HG03342 (cell line): ENCODE data around the gene PHLDB1.
"Not testable (repeated sequence)": the region's sequence is repeated elsewhere in the genome, so short reads cannot be mapped to it uniquely, and the experiment has no call there.

ENCODE experiments used
- ATAC-seq: cut with Tn5 transposase; IDR thresholded peaks from one replicate; pipeline ENCODE4 v1.9.1; 2021; ENCODE audit warnings: mild to moderate bottlenecking, moderate library complexity; ENCODE audit not compliant: unreplicated experiment

The PHLDB1 gene

DNA sequence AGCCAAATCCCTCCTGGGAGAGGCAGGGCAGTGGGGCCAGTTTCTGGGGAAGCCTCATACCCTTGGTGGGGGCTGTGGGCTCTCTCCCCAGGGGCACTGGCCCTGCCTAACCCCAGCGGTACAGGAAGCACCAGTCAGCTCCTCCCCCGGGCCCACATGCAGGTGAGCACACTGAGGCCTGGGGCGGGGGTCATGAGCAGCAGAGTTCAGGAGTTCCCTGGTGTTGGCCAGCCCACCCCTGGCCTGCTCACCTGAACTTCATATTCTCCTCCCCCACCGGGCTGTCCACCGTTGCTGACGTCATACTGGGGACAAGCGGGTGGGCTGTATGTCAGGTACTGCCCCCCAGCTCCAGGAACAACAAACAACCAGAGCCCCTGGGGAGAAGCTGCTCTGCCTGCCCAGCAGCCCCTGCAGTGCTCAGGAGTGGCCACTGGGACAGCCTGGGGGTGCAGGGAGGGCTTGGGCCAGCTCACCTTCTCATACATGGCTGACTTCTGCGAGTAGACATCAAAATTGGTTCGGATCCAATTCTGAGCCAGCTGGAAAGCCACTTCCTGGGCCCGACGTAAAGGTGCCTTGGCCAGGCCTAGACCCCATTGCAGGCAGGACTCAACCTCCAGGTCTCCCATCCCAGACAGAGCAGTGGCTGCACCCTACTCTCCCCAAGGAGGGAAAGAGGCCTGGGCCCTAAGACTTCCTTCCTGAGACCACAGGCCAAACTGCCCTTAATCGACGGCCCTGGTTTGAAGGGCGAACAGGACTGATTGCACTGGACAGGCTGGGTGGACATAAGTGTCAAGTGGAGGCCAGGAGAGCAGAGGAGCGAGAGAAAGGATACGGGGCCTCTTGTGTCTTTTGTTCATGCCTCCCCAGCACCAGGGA is 51.3 kb downstream of the PHLDB1 start:
- ATAC-seq: no peak

- ATAC-seq: peak; percentile 88
Measured at GRCh38 chr11:118659314-118659952, 52.0 kb downstream of the PHLDB1 start.

DNA sequence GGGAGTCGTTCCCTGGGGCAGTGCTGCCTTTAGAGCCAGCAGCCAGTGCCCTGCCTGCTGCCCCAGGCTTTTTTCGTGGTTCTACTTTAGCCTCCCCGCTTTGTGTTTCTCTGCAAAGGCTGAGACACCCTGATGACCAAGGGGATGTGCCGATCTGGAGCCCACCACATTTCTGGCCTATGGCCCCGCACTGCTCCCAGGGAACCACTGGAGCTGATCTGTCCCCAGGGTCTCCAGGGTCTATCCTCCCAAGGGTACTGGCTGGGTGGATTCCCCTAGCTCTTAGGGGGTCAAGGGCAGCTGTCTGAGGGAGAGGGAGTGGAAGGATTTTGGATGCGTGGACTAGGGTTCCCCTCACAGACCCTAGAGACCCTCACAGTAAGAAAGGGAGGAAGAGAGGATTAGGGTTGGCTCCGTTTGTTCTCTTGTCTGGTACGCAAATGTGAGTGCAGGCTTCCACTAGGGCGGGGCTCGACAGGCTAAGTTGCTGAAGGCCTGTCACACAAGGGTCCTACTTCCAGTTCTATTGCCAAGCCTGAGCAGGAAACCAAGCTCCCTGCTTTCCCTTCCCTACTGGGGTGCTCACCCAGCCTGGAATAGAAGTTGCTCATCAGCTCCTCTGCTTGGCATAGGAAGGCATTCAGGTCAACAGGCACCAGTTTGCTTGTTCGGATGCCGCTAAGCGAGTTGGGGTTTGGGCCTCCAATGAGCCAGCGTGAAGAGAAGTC is 52.7 kb downstream of the PHLDB1 start:
- ATAC-seq: no peak

DNA sequence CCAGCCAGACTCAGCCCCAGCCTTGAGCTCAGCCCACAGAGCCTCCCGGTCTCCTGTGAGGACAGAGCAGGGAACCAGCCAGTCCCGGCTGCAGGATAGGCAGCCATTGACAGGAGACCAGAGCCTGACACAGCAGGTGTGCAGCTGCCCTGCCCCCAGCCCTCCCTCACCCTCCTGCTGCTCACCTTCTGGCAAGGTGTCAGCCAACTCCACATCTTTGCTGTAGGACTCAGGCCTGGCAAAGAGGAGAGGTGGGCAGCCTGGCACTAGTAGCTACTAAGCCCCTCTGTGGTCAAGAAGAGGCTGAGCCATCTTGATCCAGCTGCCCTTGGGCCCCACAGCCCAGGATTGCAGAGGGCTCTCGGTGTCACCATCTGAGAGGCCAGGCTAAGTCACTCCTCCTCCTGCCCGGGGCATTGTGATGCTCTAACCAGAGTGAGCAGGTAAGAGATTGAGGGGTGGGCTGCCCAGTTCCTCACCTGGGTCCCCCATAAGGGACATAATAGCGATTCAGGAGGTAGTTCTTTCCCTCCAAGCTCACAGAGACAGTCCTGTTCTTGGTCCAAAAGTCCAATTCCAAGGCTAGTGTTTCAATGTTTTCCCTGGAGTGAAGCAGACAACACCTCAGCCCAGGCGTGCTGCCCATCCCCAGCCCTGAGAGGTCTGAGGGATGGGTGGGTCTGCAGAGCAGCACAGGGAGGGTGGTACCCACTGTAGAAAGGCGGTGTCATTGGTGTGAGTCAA is 53.4 kb downstream of the PHLDB1 start:
- ATAC-seq: no peak

- no peak for ATAC-seq
Measured at GRCh38 chr11:118661425-118662301, 54.2 kb downstream of the PHLDB1 start.

GRCh38 chr11:118662401-118663271 is 55.2 kb downstream of the PHLDB1 start:
- ATAC-seq: no peak

GRCh38 chr11:118663381-118663780 is 56.0 kb downstream of the PHLDB1 start:
- ATAC-seq: no peak

DNA sequence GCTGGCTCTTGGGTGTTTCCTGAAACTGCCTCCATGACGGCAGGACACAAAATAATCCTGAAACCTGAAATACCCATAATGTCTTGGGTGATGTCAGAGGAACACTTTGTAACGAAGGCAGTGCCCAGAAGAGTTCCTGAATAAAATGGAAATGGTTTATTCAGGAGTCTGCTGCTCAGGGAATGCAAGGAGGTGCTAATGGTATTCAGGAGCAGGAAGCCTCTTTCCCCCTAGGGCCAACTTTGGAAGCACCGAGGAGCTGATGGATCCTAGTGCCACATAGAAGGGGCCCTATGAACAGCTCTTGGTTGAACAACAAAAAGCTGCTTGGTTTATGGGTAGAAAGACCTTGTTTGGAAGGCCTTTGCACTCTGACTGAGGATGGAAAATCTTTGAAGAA is 56.5 kb downstream of the PHLDB1 start:
- no peak for ATAC-seq

DNA sequence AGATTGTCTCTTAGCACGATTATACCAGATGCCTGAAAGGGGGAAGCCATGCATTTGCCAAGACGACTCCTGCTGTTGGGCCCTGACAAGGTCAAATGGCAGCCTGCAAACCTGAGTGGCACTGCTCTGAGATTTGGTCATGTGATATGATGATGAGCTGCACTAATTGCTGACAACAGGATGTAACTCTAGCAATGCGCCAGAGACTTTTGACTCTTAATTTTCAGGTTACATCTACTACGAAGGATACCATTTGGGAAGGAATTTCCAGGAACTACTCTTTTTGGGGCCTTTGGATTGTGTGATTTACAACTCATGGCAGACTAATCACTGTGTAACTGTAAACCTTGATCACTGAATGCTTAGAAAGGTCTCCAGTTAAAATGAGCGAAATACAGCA is 59.0 kb downstream of the PHLDB1 start:
- ATAC-seq: no peak

DNA sequence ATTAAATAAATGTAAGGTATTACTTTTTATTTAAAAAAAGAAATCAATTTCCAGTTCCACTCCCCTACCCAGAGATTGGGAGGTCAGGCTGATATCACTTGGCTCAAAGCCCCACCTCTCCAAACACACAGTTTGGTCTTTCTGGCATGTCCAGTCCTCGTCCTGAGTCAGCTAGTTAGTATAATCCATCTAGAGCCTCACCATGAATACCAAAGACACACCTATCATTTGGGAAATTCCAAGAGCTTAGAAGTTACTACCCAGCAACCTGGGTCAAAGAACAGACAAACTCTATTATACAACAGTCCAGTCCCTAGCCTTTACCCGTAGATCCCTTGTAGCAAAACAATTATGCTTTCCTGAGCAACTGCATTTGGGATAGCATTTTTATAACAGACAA is 62.6 kb downstream of the PHLDB1 start:
- no peak for ATAC-seq

DNA sequence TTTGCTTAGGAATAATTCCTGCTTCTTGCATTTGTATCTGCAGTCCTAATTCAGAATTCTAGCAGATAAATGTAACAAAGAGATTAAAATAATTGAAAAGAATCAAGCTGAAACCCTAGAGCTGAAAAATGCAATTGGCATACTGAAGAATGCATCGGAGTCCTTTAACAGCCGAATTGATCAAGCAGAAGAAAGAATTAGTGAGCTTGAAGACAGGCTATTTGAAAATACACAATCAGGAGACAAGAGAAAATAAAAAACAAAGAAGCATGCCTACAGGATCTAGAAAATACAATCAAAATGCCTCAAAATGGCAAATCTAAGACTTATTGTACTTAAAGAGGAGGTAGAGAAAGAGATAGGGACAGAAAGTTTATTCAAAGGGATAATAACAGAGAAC is 63.8 kb downstream of the PHLDB1 start:
- ATAC-seq: no peak

- ATAC-seq: no peak
Measured at GRCh38 chr11:118672846-118673245, 65.4 kb downstream of the PHLDB1 start.

- ATAC-seq: no peak
Measured at GRCh38 chr11:118673361-118674081, 66.1 kb downstream of the PHLDB1 start.

DNA sequence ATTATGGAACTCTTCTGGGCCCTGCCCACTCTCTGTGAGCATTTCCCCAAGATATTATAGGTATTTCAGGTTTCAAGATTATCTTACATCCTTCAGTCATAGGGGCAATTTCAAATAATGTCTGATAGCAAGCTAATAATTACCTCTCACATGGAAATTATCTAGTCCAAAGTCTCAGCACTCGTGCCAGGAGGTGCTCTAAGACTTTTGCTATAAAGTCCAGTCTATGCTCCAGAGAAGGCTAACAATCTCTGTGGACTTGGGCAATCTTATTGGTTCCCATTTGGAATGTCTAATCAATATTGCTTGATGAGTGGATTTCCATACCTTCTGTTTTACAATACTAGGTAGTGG is 66.6 kb downstream of the PHLDB1 start:
- no peak for ATAC-seq

- ATAC-seq: no peak
Measured at GRCh38 chr11:118677977-118678376, 70.6 kb downstream of the PHLDB1 start.

- ATAC-seq: not testable (repeated sequence)
Measured at GRCh38 chr11:118678908-118679307, 71.5 kb downstream of the PHLDB1 start.

- ATAC-seq: no peak
Measured at GRCh38 chr11:118679483-118679882, 72.1 kb downstream of the PHLDB1 start, which contains the start of gene TREH. Gene TREH (minus strand): TSS chr11:118679650. CDS start chr11:118679627, 23 bp downstream.

DNA sequence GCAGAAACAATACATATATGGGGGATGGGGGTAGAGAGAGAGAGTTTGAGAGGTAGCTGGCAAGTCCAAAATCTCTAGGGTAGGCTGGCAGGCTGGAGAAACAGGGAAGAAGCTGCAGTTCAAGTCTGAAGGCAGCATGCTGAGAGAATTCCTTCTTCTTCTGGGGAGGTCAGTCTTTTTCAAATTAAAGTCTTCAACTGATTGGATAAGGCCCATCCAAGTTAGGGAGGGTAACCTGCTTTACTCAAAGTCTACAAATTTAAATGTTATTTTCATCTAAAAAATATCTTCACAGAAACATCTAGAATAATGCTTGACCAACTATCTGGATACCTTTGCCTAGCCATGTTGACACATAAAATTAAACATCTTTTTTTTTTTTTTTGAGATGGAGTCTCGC is 75.0 kb downstream of the PHLDB1 start:
- no peak for ATAC-seq
